NCI-H524 treated with DMSO at 0.1 percent for 48 hours (cell line): ENCODE measurements around the gene MYH16.
"Not testable (repeated sequence)": the region's sequence is repeated elsewhere in the genome, so short reads cannot be mapped to it uniquely, and the experiment has no call there.

ENCODE experiments used
- DNase-seq: peaks from one replicate; lab custom pipeline; 2025; lab: John Stamatoyannopoulos, UW

Gene MYH16

GRCh38 chr7:99258501-99258900, 14.1 kb upstream of the MYH16 start:
- no peak for DNase-seq

- no peak for DNase-seq
These were observed 12.2 kb upstream of the MYH16 start for GRCh38 chr7:99260395-99260794.

- DNase-seq: no peak
These were observed 11.0 kb upstream of the MYH16 start for GRCh38 chr7:99261646-99262045.

- no peak for DNase-seq
These were observed 6.7 kb upstream of the MYH16 start for GRCh38 chr7:99265848-99266480.

- no peak for DNase-seq
These were observed 5.2 kb upstream of the MYH16 start for GRCh38 chr7:99267481-99267840.

GRCh38 chr7:99267841-99268576, 4.6 kb upstream of the MYH16 start:
- peak; percentile 33 for DNase-seq

- no peak for DNase-seq
These were observed 4.1 kb upstream of the MYH16 start for GRCh38 chr7:99268577-99268908.

GRCh38 chr7:99270702-99271101, 1.9 kb upstream of the MYH16 start:
- no peak for DNase-seq

- not testable (repeated sequence) for DNase-seq
These were observed 922 bp downstream of the MYH16 start for GRCh38 chr7:99273561-99273960.

- not testable (repeated sequence) for DNase-seq
These were observed 2.3 kb downstream of the MYH16 start for GRCh38 chr7:99274908-99275307.

- DNase-seq: no peak
These were observed 2.9 kb downstream of the MYH16 start for GRCh38 chr7:99275496-99275895.

GRCh38 chr7:99278180-99278579, 5.5 kb downstream of the MYH16 start:
- no peak for DNase-seq

- not testable (repeated sequence) for DNase-seq
These were observed 11.5 kb downstream of the MYH16 start for GRCh38 chr7:99284165-99284564.

- no peak for DNase-seq
These were observed 15.3 kb downstream of the MYH16 start for GRCh38 chr7:99287779-99288534.

GRCh38 chr7:99289185-99289584, 16.5 kb downstream of the MYH16 start:
- no peak for DNase-seq

GRCh38 chr7:99290148-99290547, 17.5 kb downstream of the MYH16 start:
- DNase-seq: not testable (repeated sequence)

- DNase-seq: no peak
These were observed 18.5 kb downstream of the MYH16 start for GRCh38 chr7:99290980-99291607.

- DNase-seq: no peak
These were observed 19.5 kb downstream of the MYH16 start for GRCh38 chr7:99292127-99292526.

GRCh38 chr7:99293167-99293566, 20.5 kb downstream of the MYH16 start:
- no peak for DNase-seq

GRCh38 chr7:99293650-99294049, 21.0 kb downstream of the MYH16 start:
- DNase-seq: no peak

GRCh38 chr7:99296471-99296870, 23.8 kb downstream of the MYH16 start:
- no peak for DNase-seq

- DNase-seq: no peak
These were observed 28.9 kb downstream of the MYH16 start for GRCh38 chr7:99301496-99301895.
